CD1c-positive myeloid dendritic cell (primary cell): Measurements from ENCODE around the gene HDGFL2.
A peak's percentile ranks its signal among the peaks of the same experiment; 100 is the strongest.
"Not testable (repeated sequence)": the region's sequence is repeated elsewhere in the genome, so short reads cannot be mapped to it uniquely, and the experiment has no call there.

Source experiments
- DNase-seq: peaks from one replicate; pipeline ENCODE4 v3.0.0-alpha.2; 2016; ENCODE audit errors: extremely low spot score

HDGFL2 gene

GRCh38 chr19:4534836-4535658 is 63.0 kb downstream of the HDGFL2 start, which contains the start of gene PLIN5:
Gene PLIN5, minus strand, starts transcription at chr19:4535224. Its CDS starts 1,150 bp downstream, at chr19:4534074.
- DNase-seq, result peak; percentile 75

GRCh38 chr19:4536798-4537197 is 64.7 kb downstream of the HDGFL2 start:
- DNase-seq, result no peak

GRCh38 chr19:4537953-4538600 is 66.0 kb downstream of the HDGFL2 start:
- DNase-seq, result no peak

GRCh38 chr19:4538601-4538954 is 66.5 kb downstream of the HDGFL2 start:
- no peak for DNase-seq

GRCh38 chr19:4539169-4539692 is 67.1 kb downstream of the HDGFL2 start:
- no peak for DNase-seq

GRCh38 chr19:4539693-4540581 is 67.8 kb downstream of the HDGFL2 start, which contains the start of gene LRG1:
Gene LRG1, minus strand, starts transcription at chr19:4540036. Its CDS starts 23 bp downstream, at chr19:4540013.
- peak; percentile 93 for DNase-seq

- peak; percentile 60 for DNase-seq
Observed at GRCh38 chr19:4541114-4541805, 69.2 kb downstream of the HDGFL2 start.

GRCh38 chr19:4541806-4542145 is 69.7 kb downstream of the HDGFL2 start:
- not testable (repeated sequence) for DNase-seq

GRCh38 chr19:4542896-4543841 is 71.1 kb downstream of the HDGFL2 start:
- DNase-seq, result peak; percentile 86

GRCh38 chr19:4543842-4544647 is 71.9 kb downstream of the HDGFL2 start:
- peak; percentile 20 for DNase-seq

GRCh38 chr19:4547303-4548237 is 75.5 kb downstream of the HDGFL2 start:
- peak; percentile 12 for DNase-seq

GRCh38 chr19:4548238-4548584 is 76.1 kb downstream of the HDGFL2 start:
- DNase-seq, result no peak

- no peak for DNase-seq
Observed at GRCh38 chr19:4550018-4550417, 77.9 kb downstream of the HDGFL2 start.

GRCh38 chr19:4550479-4551050 is 78.5 kb downstream of the HDGFL2 start:
- DNase-seq, result no peak
